OCI-LY7 (cell line): Measurements from ENCODE around the gene MRS2.

ENCODE experiments used
- EZH2phosphoT487 ChIP-seq: fragments of 200-600 bp; sonication (generic); IDR thresholded peaks from 2 replicates; pipeline ENCODE4 v1.6.1; 2018; ENCODE audit warnings: low read depth, borderline replicate concordance, mild to moderate bottlenecking, mixed run types, antibody characterized with exemption, low read length, moderate library complexity, mixed read lengths
- TF ChIP-seq, protein P1 (sequence below): fragments of 200-600 bp; sonication (generic); conservative IDR thresholded peaks from 2 replicates; pipeline ENCODE4 v1.5.1; 2014; ENCODE audit warnings: mild to moderate bottlenecking, antibody characterized with exemption, low read length, moderate library complexity, mixed read lengths

- TF ChIP-seq, protein P1, sequence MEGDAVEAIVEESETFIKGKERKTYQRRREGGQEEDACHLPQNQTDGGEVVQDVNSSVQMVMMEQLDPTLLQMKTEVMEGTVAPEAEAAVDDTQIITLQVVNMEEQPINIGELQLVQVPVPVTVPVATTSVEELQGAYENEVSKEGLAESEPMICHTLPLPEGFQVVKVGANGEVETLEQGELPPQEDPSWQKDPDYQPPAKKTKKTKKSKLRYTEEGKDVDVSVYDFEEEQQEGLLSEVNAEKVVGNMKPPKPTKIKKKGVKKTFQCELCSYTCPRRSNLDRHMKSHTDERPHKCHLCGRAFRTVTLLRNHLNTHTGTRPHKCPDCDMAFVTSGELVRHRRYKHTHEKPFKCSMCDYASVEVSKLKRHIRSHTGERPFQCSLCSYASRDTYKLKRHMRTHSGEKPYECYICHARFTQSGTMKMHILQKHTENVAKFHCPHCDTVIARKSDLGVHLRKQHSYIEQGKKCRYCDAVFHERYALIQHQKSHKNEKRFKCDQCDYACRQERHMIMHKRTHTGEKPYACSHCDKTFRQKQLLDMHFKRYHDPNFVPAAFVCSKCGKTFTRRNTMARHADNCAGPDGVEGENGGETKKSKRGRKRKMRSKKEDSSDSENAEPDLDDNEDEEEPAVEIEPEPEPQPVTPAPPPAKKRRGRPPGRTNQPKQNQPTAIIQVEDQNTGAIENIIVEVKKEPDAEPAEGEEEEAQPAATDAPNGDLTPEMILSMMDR: no peak
- no peak for TF ChIP-seq EZH2phosphoT487
These were observed 8.5 kb upstream of the MRS2 start for GRCh38 chr6:24394061-24394779.
